Stomach (tissue), 9 donors: Measurements from ENCODE around the gene SMIM17. TPM values are rescaled to one million over a fixed set of nuclear protein-coding genes. Genes with fewer than 3 reads are reported as not detected.

Experiments
- DNase-seq, 2 donors: peaks; one replicate each; pipeline versions ENCODE4 v3.0.0 to v3.0.0-alpha.2; 2013 to 2019
- H3K27ac ChIP-seq, 5 donors: fragments of 200-600 bp in 4 of 5; sonication (generic) in 4 of 5; one replicate each; pipeline ENCODE4 v1.5.1; 2013 to 2019; ENCODE audit warnings: mild to moderate bottlenecking in 1 of 5, moderate library complexity in 1 of 5
- H3K27me3 ChIP-seq, 3 donors: fragments of 200-600 bp; sonication (generic); one replicate each; pipeline ENCODE4 v1.5.1; 2017 to 2019; ENCODE audit warnings: mixed run types in 1 of 3
- H3K36me3 ChIP-seq, 4 donors: fragments of 200-600 bp; sonication (generic); 1 replicate in 3 of 4; 2 replicates in 1 of 4; pipeline ENCODE4 v1.5.1; 2016 to 2019
- H3K4me1 ChIP-seq, 4 donors: fragments of 200-600 bp; sonication (generic); one replicate each; pipeline ENCODE4 v1.5.1; 2016 to 2019
- H3K4me3 ChIP-seq, 4 donors: fragments of 200-600 bp; sonication (generic) in 3 of 4; one replicate each; pipeline ENCODE4 v1.5.1; 2016 to 2019; ENCODE audit warnings: mild to moderate bottlenecking in 1 of 4
- H3K9me3 ChIP-seq, 4 donors: fragments of 200-600 bp; sonication (generic); one replicate each; pipeline ENCODE4 v1.5.1; 2016 to 2019
- CTCF ChIP-seq, 7 experiments: fragments of 450-650 bp in 4 of 7; fragments of 200-600 bp in 3 of 7; sonication (generic) in 3 of 7; IDR thresholded peaks; one replicate each; pipeline ENCODE4 v1.5.1; 2016 to 2019; ENCODE audit warnings: antibody characterized with exemption in 7 of 7, control low read depth in 2 of 7, mild to moderate bottlenecking in 1 of 7
- EP300 ChIP-seq: sonication (generic); formaldehyde crosslinking; IDR thresholded peaks from one replicate; pipeline ENCODE4 v1.6.1; 2017; ENCODE audit warnings: antibody characterized with exemption
- POLR2A ChIP-seq, 4 donors: fragments of 450-650 bp; IDR thresholded peaks; one replicate each; pipeline ENCODE4 v1.6.1; 2016; ENCODE audit warnings: antibody characterized with exemption in 4 of 4, control low read depth in 2 of 4, mild to moderate bottlenecking in 1 of 4, moderate library complexity in 1 of 4
- POLR2AphosphoS5 ChIP-seq, 3 donors: sonication (generic); formaldehyde crosslinking; IDR thresholded peaks; one replicate each; pipeline ENCODE4 v1.6.1; 2016; ENCODE audit warnings: antibody characterized with exemption in 3 of 3
- WGBS, 5 donors: extraction: QIAGEN DNeasy Blood & Tissue Kit in 3 of 5; methylation state at CpG; one replicate each; pipeline versions ENCODE4 v1.1.5 to v1.1.7; 2013 to 2018; 5-methylcytosine and 5-hydroxymethylcytosine counted together
- intact Hi-C: fragments of 100-400 bp; cut with DNase I; formaldehyde crosslinking; loops from one replicate; pipeline ENCODE4 v1.15.1; 2023; ENCODE audit warnings: low total_unique reads
- polyA plus RNA-seq, 3 donors: library from polyadenylated mRNA; stranded (reverse); fragments of 200-250 nt; gene quantifications; one replicate each; pipeline ENCODE4 v1.2.3, GENCODE V29; 2013
- total RNA-seq, 5 donors: library from RNA; depleted of rRNA; stranded (reverse); fragments of >200 nt; gene quantifications; one replicate each; pipeline versions ENCODE4 v1.1.0 to v1.2.3, GENCODE V29; 2014 to 2016
- donor health status: healthy with polysubstance abuse.
- donor health status: Bipolar disorder and iron deficiency.
- donor health status: healthy.

The SMIM17 gene
- total and polyA plus RNA-seq, 8 donors: 0.13 to 1.1 TPM; not detected in 6

GRCh38 chr19:56633021-56633420 lies 9.9 kb upstream of the SMIM17 start:
- intact Hi-C loops: no loop called here
- H3K36me3 ChIP-seq: peaks cover 0 to 20% (median 0%) of the 10 kb centered on the region in 4 donors
- H3K4me1 ChIP-seq: no peaks in the 10 kb centered on the region
- 14 to 39% (median 17%) methylated on average over 1 of the region's 1 CpG for WGBS, 5 donors
- no peak for TF ChIP-seq CTCF (IDR thresholded peaks at IDR 0.05)
- no peak overlapping the region for H3K27ac ChIP-seq
- H3K27me3 ChIP-seq: no peaks in the 10 kb centered on the region
- DNase-seq: no peak
- H3K9me3 ChIP-seq: peaks cover 22 to 95% (median 80%) of the 10 kb centered on the region in 4 donors
- no peak overlapping the region for H3K4me3 ChIP-seq

- 11 to 17% (median 14%) methylated on average over 18 to 21 of the region's 21 CpGs for WGBS, 5 donors
- Histone ChIP-seq H3K4me3 (no peak overlapping the region), H3K4me1 (no peaks in the 10 kb centered on the region), H3K9me3 (peaks cover 9 to 92% (median 75%) of the 10 kb centered on the region in 4 donors), H3K36me3 (peaks cover 0 to 13% (median 0%) of the 10 kb centered on the region in 4 donors), H3K27me3 (peaks cover 0 to 15% (median 5%) of the 10 kb centered on the region in 3 donors), H3K27ac (no peak overlapping the region)
- DNase-seq: peak; percentile 28 to 94
- intact Hi-C loops: no loop called here
- TF ChIP-seq POLR2AphosphoS5 (IDR thresholded peaks at IDR 0.05) (no peak), CTCF (IDR thresholded peaks at IDR 0.05) (no peak), POLR2A (IDR thresholded peaks at IDR 0.05) (no peak), EP300 (no peak)
These were observed 4.9 kb upstream of the SMIM17 start for GRCh38 chr19:56637976-56638555.

GRCh38 chr19:56639217-56639616 lies 3.7 kb upstream of the SMIM17 start:
- H3K27ac ChIP-seq: no peak overlapping the region
- DNase-seq: peak in 1 of 2 donors; percentile 35
- H3K4me3 ChIP-seq: no peak overlapping the region
- no peaks in the 10 kb centered on the region for H3K4me1 ChIP-seq
- H3K36me3 ChIP-seq: peaks cover 0 to 2% (median 0%) of the 10 kb centered on the region in 4 donors
- no peak for TF ChIP-seq CTCF (IDR thresholded peaks at IDR 0.05)
- TF ChIP-seq EP300: no peak
- TF ChIP-seq POLR2A (IDR thresholded peaks at IDR 0.05): no peak
- TF ChIP-seq POLR2AphosphoS5 (IDR thresholded peaks at IDR 0.05): no peak
- H3K27me3 ChIP-seq: peaks cover 0 to 26% (median 13%) of the 10 kb centered on the region in 3 donors
- 31 to 42% (median 36%) methylated on average over 7 of the region's 7 CpGs for WGBS, 5 donors
- H3K9me3 ChIP-seq: peaks cover 11 to 90% (median 75%) of the 10 kb centered on the region in 4 donors
- intact Hi-C loops: no loop called here

GRCh38 chr19:56643460-56643955 lies 549 bp downstream of the SMIM17 start:
- Histone ChIP-seq H3K4me1 (no peaks in the 10 kb centered on the region), H3K36me3 (peaks cover 0 to 18% (median 0%) of the 10 kb centered on the region in 4 donors), H3K4me3 (no peak overlapping the region), H3K27ac (no peak overlapping the region), H3K9me3 (peaks cover 11 to 89% (median 72%) of the 10 kb centered on the region in 4 donors), H3K27me3 (peaks cover 0 to 39% (median 13%) of the 10 kb centered on the region in 3 donors)
- 14 to 23% (median 19%) methylated on average over 12 to 25 of the region's 25 CpGs for WGBS, 5 donors
- intact Hi-C loops: no loop called here
- DNase-seq: no peak
- no peak for TF ChIP-seq POLR2AphosphoS5 (IDR thresholded peaks at IDR 0.05)
- TF ChIP-seq EP300: no peak
- TF ChIP-seq POLR2A (IDR thresholded peaks at IDR 0.05): no peak
- TF ChIP-seq CTCF (IDR thresholded peaks at IDR 0.05): no peak
